Stimulated activated CD4-positive, alpha-beta T cell treated with anti-CD3 and anti-CD28 coated beads, Interleukin-12 subunit alpha, Interleukin-12 subunit beta, amount 100 ng/mL, for 24 hours (primary cell): ENCODE measurements around the gene ARAP1.
A peak's percentile ranks its signal among the peaks of the same experiment; 100 is the strongest.

Experiments used
- DNase-seq, 2 experiments: peaks; one replicate each; pipeline ENCODE4 v3.0.0-alpha.2; 2020; ENCODE audit warnings: low read depth in 2 of 2

Gene ARAP1

DNA sequence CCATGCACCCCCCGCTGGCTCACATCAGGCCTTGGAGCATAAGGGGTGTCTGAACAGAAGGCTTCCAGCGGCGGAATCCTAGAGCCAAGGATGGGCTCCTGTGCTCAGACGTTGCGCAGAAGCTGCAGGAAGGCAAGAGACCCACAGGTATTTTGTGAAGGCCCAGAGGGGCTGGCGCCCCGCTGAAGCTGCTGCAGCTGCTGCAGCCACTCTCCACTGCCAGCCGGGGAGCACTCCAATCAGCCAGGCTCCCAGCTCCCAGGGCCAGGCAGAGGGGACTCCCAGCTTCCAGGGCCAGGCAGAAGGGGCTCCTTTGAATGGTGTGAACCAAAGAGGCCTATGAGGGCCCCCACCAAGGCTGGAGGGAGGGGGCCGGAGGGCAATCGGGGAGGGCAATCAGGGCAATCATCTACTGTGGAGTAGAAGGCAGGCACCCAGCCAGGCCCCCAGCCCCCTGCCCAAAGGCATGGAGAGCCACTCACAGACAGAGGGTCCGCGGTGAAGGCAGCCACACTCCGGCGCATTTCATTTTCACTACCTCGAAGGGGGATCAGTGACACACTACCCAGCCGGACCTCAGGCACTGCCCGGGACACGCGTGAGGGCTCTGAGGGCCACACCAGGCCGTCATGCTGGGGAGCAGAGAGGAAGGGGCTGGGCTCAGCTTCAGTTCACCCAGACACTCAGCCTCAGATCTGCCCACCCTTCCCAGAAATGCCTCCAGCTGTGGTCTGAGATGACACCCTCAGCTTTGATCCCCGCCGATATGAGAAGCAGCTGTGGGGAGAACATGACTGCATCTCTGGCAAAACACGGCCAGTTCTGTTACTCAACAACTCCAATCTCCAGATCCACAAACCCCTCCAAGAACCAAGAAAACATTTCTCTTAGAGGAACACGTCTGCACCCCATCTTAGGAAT is 66.4 kb downstream of the ARAP1 start:
- DNase-seq: peak; percentile 9 to 19

DNA sequence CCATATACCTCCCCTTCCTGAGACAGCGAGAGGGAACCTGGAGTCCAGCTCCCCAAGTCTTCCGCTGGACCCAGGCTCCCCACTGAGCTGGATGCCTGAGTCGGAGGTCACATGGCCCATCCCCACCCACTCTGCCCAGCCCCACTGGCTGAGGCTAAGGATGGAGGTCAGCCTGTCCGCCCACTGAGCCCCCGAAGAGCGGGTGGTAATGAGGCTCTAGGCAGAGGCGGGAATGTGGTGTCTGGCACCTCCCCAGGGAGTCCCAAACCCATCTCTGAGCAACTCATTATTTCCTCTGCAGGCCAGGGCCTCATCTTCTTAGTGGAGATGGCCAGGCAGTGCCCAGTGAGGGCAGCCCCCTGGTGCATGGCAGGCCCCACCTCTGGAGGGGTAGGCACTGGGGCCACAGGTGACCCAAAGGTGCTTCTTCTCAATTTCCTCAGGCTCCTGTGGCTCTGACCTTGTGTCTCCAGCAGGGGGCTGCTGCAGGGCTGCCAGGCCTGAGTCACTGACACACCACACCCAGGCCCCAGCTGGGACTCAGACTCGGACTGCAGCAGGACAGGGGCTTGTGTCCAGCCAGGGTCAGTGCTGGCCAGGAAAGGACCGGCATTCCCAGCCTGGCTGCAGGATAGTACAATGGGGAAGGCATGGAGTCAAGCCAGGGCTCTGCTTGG is 67.8 kb downstream of the ARAP1 start:
- peak in 1 of 2 experiments; percentile 26 for DNase-seq

DNA sequence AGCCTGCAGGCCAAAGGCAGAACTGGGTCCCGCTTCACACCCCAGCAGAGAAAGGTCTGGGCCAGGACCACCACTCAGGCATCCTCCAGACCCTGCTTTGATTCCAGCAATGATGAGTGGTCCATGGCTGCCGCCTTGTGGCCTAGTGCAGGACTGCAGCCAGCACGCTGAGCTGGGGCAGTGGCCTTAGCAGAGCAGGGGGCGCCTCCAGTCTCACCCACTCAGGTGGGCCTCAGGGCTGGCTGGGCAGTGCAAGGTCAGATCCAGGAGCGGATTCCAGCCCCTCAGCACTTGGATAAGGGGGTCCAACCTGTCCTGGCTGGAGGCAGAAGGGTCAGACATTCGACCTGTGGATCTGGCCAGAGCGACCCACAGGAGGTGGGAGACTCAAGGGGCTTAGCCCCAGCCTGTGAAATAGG is 68.4 kb downstream of the ARAP1 start:
- peak; percentile 40 to 68 for DNase-seq

DNA sequence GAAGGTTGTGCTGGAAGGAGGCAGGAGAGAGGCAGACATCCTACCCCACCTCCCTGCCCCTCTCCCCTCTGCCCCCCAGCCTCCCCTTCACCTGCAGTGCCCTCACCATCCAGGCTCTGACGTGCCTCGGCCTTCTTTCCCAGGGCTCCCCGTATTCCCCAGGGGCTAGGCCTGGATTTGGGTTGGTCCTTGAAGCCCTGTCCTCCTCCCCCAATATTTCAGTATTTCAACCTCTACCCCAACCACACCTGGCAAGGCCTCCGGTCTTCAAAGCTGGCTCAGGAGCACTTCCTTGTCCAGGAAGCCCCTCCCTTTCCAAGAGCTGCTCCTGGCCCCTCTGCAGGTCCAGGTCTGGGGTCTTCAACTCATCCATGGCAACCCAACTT is 69.4 kb downstream of the ARAP1 start:
- DNase-seq: no peak

DNA sequence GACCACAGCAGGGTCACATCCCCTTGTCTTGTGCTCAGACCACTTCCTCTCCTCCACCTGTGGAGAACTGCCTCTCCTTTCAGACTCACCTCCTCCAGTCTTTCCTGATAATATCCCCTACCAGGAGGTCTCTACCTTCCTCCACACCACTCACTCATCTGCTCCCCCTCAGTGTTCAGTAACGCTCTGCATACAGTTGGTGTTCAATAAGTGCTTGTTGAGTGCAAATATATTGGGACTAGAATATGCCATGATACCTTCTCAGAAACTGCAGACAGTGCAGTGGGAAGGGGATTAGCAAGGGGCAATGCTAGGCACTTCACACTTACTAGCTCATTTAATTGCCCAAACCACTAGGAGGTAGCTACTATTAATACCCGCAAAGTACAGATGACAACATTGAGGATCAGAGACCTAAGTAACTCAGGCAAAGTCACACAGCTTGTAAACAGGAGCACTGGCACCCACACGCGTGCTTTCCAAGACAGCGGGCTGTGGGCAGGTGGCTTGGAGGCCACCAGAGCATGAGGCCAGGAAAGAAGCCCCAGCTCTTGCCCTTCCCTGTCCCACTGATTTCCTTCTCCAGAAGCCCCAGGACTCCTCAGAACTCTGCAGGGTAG is 69.9 kb downstream of the ARAP1 start:
- no peak for DNase-seq

DNA sequence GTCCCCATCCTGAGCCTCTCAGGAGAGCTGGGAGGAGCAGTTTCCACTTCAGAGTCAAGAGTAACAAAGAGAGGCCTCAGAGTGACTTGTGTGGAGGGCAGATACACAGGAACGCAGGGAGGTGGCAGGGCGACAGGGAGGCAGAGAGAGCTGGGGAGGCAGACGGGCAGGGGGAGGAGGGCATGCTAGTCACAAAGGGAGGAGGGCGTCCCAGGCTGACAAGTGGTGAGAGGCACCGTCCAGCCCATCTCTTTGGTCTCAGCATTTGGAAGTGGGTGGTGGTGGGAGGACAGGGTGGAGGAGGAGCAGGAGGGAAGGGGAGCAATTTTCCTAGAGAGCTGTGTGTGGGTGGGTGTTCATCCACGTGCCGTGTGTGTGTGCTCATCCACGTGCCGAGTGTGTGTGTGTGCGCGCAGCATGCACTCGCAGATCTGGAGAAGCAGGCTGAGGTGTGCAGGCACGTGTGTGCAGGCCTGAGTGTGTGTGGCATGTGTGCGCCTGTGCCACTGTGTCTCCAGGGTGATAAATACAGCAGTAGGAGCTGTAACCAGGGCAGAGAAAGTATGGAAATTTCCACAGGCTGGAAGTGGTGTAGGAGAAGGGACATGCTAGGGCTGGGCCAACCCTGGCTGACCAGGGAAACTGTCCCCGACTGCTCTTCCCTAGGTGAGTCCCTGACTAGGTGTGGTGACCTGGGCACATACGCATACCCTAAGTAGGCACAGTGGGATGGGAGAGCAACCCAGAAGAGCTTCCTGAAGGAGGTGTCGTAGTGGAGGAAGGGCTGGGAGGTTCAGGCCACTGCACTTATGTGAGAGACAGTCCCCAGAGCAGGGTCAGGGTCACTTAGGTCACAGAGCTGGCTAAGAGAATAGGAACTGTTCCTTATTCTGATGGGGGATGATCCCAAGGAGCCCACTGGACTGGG is 70.7 kb downstream of the ARAP1 start:
- DNase-seq: no peak

DNA sequence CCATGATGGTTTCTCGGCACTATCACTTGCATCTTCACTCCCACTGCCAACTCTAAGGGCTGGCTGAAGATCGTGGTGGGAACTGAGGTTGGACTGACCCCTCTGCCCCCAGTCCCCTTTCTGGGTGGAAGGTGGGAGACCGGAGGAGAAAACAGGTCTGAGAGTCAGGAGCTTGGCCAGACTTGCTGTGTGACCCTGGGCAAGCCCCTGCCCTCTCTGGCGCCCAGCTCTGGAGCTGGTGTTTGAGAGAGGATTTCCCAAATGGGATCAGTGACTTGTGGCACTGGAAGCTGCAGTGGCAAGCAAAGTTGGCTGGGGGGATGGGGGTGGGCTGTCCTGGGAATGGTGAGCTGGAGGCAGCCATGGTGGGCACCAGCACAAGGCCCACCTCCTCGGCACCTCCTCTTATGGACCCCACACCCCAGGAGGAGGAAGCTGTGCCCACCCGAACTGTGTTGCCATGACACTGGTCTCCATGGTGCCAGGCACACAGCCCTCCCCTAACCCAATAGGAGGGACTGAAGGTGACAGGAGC is 71.5 kb downstream of the ARAP1 start:
- DNase-seq: no peak

DNA sequence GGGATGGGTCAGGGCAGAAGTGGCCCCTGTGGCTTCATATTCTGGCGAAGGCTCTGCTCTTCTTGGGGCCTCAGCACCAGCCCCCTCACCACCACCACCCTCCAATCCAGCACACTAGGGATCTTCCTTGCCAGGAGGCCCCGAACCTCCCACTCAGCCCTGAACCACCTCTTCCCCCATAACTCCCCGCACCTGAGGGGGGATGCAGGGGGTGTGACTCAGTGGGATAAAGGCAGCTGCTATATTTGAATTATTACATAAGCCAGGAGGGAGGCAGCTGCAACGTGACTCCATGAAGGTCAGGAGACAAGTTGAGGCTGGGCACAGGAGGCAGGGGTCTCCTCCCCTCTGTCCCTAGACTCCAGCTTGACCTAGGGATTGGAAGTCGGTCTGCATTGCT is 72.3 kb downstream of the ARAP1 start:
- DNase-seq: no peak

DNA sequence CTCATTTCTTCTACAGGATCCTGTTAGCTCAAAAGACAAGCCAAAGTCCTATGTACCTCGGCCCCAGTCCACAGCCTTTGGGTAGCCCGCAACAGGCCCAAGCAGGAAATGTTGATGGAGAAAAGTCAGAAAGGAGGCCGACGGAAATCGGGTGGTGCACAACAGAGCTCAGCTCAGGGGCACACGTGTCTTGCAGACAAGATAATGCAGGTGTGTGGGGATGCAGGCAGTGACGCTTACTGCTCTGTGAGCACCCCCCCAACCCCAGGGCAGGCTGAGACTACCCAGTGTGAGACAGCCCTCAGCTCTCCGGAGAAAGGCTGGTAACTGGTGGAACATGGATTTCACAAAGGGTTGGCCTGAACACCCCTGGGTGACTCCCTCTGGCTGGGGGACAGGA is 73.7 kb downstream of the ARAP1 start:
- no peak for DNase-seq

DNA sequence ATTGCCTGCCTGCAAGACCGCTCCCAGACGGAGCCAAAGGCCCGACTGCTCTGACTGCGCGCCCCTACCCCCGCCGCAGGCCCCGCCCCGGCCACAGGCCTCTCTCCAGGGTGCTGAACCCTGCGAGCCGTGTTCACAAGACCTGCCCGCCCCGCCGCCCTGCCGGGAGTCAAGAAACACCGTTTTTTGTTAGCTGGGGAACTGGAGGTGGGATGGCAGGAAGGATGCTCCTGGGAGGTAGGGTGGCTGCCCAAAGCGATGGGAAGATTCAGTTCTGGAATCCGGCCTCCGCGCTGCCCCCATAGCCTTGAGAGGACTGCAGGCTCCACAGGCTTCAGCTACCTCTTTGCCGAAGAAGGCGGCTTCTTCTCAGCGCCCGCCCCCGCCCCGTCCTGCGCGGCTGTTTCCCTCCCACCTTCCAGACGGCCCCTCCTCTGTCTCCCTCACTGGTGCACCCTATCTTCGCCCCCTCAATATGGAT is 75.3 kb downstream of the ARAP1 start:
- DNase-seq: peak; percentile 29 to 66

DNA sequence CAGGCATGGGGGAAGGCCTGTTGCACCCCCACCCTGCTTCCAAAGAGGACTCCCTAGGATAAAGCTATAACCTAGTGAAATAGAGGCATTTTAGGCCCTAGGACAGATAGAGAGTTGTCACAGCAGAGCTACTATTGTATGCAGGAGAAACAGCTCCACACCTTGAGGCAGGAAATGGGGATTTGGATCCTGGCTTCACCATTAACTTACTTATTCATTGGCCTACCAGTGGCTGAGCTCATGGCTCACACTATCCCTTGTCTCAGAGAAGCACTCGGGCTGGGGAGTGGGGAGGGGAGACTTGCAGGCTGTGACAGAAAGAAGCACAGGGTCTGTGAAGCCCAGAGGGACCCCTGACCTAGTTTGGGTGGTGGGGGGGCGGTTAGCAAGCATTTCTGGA is 77.0 kb downstream of the ARAP1 start:
- DNase-seq: no peak

DNA sequence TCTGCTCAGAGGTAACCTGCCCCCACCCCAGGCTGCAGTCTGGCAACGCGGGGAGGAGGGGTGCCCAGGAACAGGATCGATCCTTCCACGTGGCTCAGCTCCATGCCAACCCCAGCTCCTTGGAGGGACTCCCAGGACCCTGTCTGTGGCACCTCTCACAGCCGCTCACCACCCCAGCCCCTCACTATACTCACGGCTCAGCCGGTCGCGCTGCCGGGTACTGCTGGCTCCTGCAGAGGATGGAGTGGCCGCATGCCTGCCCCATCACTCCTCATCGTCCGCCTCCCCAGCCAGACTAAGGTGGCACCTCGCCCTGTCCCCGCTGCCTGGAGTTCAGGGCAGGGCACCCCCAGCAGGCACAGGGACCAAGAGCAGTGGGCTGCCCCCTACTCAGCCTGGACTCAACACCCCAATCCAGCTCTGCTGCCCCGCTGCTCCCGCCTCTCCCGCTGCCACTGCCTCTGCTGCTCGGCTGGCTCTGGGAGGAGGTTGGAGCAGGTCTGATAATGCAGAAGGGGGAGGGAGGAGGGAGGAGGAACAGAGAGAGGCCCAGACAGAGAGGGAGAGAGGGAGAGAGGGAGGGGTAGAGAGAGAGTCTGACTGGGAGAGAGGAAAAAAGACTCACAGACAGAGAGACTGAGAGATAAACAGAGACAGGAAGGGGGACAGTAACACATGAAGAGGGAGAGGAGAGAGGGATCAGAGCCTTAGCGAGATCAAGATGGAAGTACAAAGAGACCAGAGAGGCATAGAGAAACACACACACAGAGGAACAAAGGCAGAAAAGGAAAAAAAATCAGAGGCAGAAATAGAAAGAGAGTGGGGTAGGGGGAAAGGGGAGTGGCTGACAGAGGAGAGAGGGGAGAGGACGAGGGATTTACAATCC is 78.0 kb downstream of the ARAP1 start, which contains the start of gene PDE2A:
Gene PDE2A, minus strand, starts transcription at position 480 of the 886 bp plus-strand sequence. Its CDS starts 215 bp downstream, at position 265.
- DNase-seq: no peak

DNA sequence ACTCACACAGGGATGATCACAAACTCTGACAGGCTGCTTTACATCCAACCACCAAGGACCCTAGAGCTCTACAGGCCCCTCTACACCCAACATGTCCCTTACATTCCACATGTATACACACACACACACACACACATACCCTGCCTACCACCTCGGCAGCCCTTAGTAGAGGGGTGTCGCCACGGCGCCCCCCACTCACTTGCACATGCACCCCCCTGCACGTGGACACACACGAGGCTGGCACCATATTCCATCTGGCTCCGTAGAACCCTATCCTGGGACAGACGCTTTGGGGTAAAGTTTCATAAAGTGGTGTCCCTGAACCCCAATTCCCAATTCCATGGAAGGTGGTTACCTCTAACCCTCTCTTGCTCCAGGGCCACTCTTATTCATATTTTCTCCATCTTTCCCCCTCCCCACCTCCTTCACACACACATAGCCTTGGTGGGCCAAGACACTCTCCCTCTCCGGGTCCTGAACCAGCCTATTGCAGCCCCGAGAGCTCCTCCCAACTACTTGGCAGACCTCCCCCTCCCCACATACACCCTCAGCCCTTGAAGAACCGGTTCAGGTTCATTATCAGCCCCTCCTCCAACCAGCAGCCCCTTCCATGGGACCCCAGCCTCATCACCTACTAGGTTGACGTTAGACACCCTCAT is 78.8 kb downstream of the ARAP1 start:
- DNase-seq: no peak

DNA sequence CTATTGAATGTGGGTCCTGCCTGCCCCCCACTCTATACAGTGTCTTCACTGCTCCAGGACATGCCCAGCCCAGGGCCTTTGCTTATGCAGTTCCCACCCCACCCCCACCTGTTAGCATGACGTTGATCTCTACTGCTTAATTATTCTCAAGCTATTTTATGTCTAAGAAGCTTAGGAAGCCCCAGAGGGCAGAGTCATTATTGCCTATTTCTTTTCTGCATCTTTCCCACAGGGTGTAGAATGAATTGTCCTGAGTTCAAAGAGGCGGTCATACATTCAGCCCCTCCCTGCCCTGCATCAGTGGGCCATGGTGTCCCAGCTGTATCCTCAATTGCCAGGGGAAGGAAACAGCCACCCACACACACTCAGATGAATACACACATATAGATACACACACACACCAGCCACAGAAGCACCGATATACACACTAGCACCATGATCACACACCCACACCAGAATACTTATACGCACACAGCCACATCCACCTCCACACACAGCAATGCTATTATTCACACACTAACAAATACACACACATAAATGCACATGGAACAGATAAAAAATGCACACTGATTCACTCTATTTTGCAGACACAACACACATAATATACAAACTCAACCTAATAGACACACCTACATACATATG is 79.5 kb downstream of the ARAP1 start:
- no peak for DNase-seq

DNA sequence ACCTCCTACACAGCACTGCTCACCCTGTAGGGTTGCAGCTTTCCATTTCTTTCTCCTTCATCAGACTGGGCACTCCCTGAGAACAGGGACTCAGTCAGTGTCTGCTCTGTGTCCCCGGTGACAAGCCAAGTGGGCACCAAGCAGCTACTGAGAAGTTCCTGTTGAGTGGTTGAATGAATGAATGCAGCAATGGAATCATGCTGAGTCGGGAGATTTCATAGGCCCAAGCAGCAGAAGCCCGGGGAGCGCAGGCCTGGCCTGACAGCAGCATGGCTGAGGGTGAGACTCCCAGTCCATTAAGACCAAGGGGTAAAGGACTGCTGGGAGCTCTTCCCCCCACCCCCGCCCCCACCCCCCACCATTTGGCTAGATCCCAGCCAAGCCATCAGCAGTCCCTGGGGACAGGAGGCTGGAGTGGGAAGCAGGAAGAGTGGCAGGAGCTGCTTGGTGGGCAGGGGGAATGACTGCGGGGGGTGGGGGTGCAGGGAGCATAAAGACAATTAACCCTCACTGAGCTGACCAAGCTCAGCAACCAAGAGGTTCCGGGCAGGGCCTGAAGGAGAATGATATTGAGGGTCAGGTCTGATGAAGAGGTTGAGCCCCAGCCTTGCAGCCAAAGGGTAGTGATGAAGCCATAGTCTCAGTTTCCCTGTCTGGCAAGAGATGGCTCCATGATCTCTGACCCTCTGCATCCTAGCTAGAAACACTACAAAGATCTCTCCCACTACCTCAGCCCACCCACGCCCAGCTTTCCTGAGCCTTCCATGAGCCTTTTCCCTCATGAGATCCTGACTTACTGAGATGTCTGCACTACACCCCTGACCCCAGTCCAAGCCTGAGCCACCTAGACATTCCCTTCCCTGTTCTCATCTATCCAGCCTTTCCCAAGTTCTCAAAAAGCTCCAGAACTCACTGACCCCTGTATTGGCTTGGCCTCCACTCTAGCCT is 80.8 kb downstream of the ARAP1 start:
- no peak for DNase-seq

DNA sequence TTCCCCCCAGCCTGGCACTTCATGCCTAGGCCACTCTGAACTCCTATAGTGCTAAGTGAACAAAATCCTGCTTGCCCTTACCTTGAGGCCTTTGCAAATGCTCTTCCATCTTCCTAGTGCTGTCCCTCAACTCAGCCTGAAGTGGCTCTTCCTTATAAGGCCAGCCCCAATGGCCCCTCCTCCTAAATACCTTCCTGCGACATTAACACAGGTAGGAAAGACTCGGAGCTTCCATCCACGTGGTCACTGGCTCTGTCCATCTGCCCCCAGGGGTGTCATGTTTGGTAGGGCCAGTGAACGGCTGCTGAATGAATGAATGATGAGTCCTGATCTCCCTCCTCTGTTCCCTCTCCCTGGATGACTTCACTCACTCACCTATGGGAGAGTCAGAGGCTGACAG is 82.2 kb downstream of the ARAP1 start:
- DNase-seq: no peak

DNA sequence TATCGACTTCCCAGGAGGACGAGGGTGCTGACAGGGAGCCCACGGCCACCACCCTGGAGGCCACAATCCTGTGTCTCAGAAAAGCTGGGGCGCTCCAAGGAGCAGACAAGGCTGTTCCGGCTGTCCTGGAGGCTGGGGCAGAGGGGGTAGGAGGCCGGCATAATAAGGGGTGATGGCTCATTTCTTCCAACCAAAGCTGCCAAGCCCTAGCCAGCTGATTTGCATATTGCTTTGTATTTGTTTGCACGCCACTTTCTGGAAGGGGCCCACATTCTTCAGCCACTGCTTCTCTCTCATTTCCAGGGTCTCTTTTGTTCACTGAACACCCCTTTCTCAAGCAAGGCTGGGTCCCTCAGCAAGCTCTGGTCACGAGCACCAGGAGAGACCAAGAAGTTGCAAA is 82.7 kb downstream of the ARAP1 start:
- no peak for DNase-seq
